Natural killer cell (primary cell): ENCODE data around the gene OR8B4. TPM values are rescaled to one million over a fixed set of nuclear protein-coding genes. Genes with fewer than 3 reads are reported as not detected.

ENCODE experiments used
- ATAC-seq, 3 donors: fragments of 150-1000 bp in 2 of 3; fragments of 200-7000 bp in 1 of 3; cut with Tn5 transposase; 1 replicate in 1 of 3; 2 replicates in 2 of 3; pipeline ENCODE4 v1.10.0; 2021; ENCODE audit warnings: mild to moderate bottlenecking in 2 of 3, moderate library complexity in 2 of 3
- DNase-seq, 2 donors: peaks; one replicate each; pipeline versions ENCODE4 v3.0.0 to v3.0.0-alpha.2; 2013 to 2021; ENCODE audit warnings: mixed read lengths in 1 of 2
- H3K27ac ChIP-seq: one replicate; pipeline ENCODE4 v1.5.1; 2013; ENCODE audit warnings: mild to moderate bottlenecking, low read length
- H3K27me3 ChIP-seq: one replicate; pipeline ENCODE4 v1.6.1; 2013; ENCODE audit warnings: low read length; ENCODE audit not compliant: control insufficient read depth, insufficient read depth
- H3K36me3 ChIP-seq: one replicate; pipeline ENCODE4 v1.6.1; 2013; ENCODE audit warnings: low read length; ENCODE audit not compliant: control insufficient read depth, insufficient read depth
- H3K4me1 ChIP-seq: one replicate; pipeline ENCODE4 v1.6.1; 2013; ENCODE audit warnings: low read length; ENCODE audit not compliant: control insufficient read depth, insufficient read depth
- H3K4me3 ChIP-seq: one replicate; pipeline ENCODE4 v1.5.1; 2013; ENCODE audit warnings: low read length
- H3K9me3 ChIP-seq: one replicate; pipeline ENCODE4 v1.6.1; 2013; ENCODE audit warnings: low read length; ENCODE audit not compliant: control insufficient read depth, insufficient read depth
- H3K27ac Mint-ChIP-seq, 2 donors: one replicate each; pipeline ENCODE4 v1.8.0; 2022; ENCODE audit warnings: mild to moderate bottlenecking in 2 of 2, mixed read lengths in 2 of 2, moderate library complexity in 1 of 2
- H3K27me3 Mint-ChIP-seq, 2 donors: one replicate each; pipeline ENCODE4 v1.8.0; 2022; ENCODE audit warnings: low read depth in 2 of 2, mixed read lengths in 2 of 2
- H3K36me3 Mint-ChIP-seq: one replicate; pipeline ENCODE4 v1.8.0; 2022; ENCODE audit warnings: mixed read lengths
- H3K4me1 Mint-ChIP-seq, 2 donors: one replicate each; pipeline ENCODE4 v1.8.0; 2022; ENCODE audit warnings: mixed read lengths in 2 of 2
- H3K4me3 Mint-ChIP-seq: one replicate; pipeline ENCODE4 v1.8.0; 2022; ENCODE audit warnings: mild to moderate bottlenecking, moderate library complexity, mixed read lengths
- H3K9me3 Mint-ChIP-seq, 2 donors: one replicate each; pipeline ENCODE4 v1.8.0; 2022; ENCODE audit warnings: mixed read lengths in 2 of 2
- WGBS: methylation state at CpG from one replicate; pipeline ENCODE4 v1.1.7; 2013; ENCODE audit warnings: missing lambda C conversion rate; ENCODE audit not compliant: insufficient coverage; 5-methylcytosine and 5-hydroxymethylcytosine counted together
- intact Hi-C: fragments of 100-400 bp; cut with micrococcal nuclease; formaldehyde crosslinking; loops from one replicate; pipeline ENCODE4 v1.14.2; 2022
- total RNA-seq, 4 donors: library from RNA; stranded (reverse); fragments of 120-200 nt in 1 of 4; gene quantifications; one replicate each; pipeline versions ENCODE4 v1.2.3 to v1.2.4, GENCODE V29; 2013 to 2022
- TF ChIP-seq, protein P1 (sequence below): fragments of 200-600 bp; IDR thresholded peaks from one replicate; pipeline ENCODE4 v1.8.0; 2022; ENCODE audit warnings: antibody characterized with exemption

The OR8B4 gene
- total RNA-seq, 3 donors from 2014 or later (not counting 1 experiment from before 2014, with no cell fraction given) = not detected

DNA sequence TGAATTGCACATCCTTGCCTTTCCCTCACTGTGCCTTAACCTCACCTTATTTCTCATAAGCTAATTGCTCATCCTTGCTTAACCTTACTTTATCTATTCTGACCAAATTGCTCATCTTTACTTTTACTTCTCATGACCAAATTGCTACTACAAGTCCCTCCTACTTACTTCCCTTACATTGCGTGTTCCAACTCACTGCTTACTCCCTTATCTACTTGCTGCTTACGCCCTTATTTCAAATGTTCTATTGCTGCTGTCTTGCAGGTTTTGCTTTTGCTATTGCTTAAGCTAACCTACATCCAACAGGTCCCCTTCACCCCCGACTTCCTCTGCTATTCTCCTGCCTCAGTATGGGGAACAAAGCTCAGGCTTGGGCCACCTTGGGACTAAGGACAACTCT is 48.4 kb downstream of the OR8B4 start:
- Histone ChIP-seq H3K27ac (no peak overlapping the region), H3K4me1 (no peaks in the 10 kb centered on the region), H3K9me3 (no peaks in the 10 kb centered on the region), H3K36me3 (no peaks in the 10 kb centered on the region), H3K27me3 (no peaks in the 10 kb centered on the region), H3K4me3 (no peak overlapping the region)
- DNase-seq (no peak), ATAC-seq (no peak)
- Mint-ChIP-seq H3K9me3 (no peaks in the 10 kb centered on the region), H3K27me3 (no peaks in the 10 kb centered on the region), H3K27ac (no peak overlapping the region), H3K36me3 (no peaks in the 10 kb centered on the region), H3K4me1 (no peaks in the 10 kb centered on the region), H3K4me3 (no peak overlapping the region)
- WGBS = 73% methylated on average over 3 of the region's 3 CpGs
- intact Hi-C loops = no loop called here
- TF ChIP-seq, protein P1, sequence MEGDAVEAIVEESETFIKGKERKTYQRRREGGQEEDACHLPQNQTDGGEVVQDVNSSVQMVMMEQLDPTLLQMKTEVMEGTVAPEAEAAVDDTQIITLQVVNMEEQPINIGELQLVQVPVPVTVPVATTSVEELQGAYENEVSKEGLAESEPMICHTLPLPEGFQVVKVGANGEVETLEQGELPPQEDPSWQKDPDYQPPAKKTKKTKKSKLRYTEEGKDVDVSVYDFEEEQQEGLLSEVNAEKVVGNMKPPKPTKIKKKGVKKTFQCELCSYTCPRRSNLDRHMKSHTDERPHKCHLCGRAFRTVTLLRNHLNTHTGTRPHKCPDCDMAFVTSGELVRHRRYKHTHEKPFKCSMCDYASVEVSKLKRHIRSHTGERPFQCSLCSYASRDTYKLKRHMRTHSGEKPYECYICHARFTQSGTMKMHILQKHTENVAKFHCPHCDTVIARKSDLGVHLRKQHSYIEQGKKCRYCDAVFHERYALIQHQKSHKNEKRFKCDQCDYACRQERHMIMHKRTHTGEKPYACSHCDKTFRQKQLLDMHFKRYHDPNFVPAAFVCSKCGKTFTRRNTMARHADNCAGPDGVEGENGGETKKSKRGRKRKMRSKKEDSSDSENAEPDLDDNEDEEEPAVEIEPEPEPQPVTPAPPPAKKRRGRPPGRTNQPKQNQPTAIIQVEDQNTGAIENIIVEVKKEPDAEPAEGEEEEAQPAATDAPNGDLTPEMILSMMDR = no peak

Other genes starting within 250 kb of the OR8B4 start
- gene OR10D3, start 241.5 kb downstream of the OR8B4 start, total RNA-seq = not detected
- gene OR8G1, start 183.8 kb downstream of the OR8B4 start, total RNA-seq = not detected
- not detected for gene OR8G5, start 168.5 kb downstream of the OR8B4 start, total RNA-seq
- gene OR8D1, start 110.9 kb downstream of the OR8B4 start, total RNA-seq = not detected
- not detected for gene OR8D2, start 104.7 kb downstream of the OR8B4 start, total RNA-seq
- gene OR8B2, start 40.4 kb downstream of the OR8B4 start, total RNA-seq = not detected
- not detected for gene OR8B3, start 25.8 kb downstream of the OR8B4 start, total RNA-seq
- gene OR8B8, start 20.8 kb upstream of the OR8B4 start, total RNA-seq = not detected
- gene OR8B12, start 118.8 kb upstream of the OR8B4 start, total RNA-seq = not detected
- gene OR8A1, start 145.1 kb upstream of the OR8B4 start, total RNA-seq = not detected
- gene PANX3, start 186.6 kb upstream of the OR8B4 start, total RNA-seq = not detected
- gene TBRG1, start 198.0 kb upstream of the OR8B4 start, total RNA-seq = 10 to 100 TPM; 62.9 to 68.6 (median 68.3) TPM
- gene SIAE, start 248.9 kb upstream of the OR8B4 start, total RNA-seq = 1 to 10 TPM; 2.5 to 5.4 (median 2.5) TPM
- under 1 TPM; 0.35 to 0.45 (median 0.35) TPM for gene SPA17, start 249.0 kb upstream of the OR8B4 start, total RNA-seq